Measurements from ENCODE around the gene AAK1.

Gene AAK1

GRCh38 chr2:69464575-69464974 lies 179.0 kb downstream of the AAK1 start:
- no peak for DNase-seq (ENCODE audit: low read depth, low spot score)
- Histone ChIP-seq H3K36me3 (ENCODE audit: insufficient read depth, insufficient read length, low read length) (peaks cover 14% of the 10 kb centered on the region), H3K9ac (ENCODE audit: insufficient read length, low read depth) (no peak overlapping the region)

GRCh38 chr2:69462780-69463179 lies 180.8 kb downstream of the AAK1 start:
- Histone ChIP-seq H3K4me3 (ENCODE audit: insufficient read length, low read depth) (no peak overlapping the region), H3K9ac (ENCODE audit: insufficient read length, low read depth) (no peak overlapping the region), H3K4me1 (ENCODE audit: insufficient read depth, insufficient read length) (no peaks in the 10 kb centered on the region), H3K9me3 (ENCODE audit: insufficient read depth, low read length) (no peaks in the 10 kb centered on the region), H3K27me3 (ENCODE audit: insufficient read depth, insufficient read length) (no peaks in the 10 kb centered on the region), H3K36me3 (ENCODE audit: insufficient read depth, insufficient read length, low read length) (peaks cover 14% of the 10 kb centered on the region)
- TF ChIP-seq ZNF274 (IDR thresholded peaks at IDR 0.05; ENCODE audit: low read depth, low read length) (no peak), SUZ12 (IDR thresholded peaks at IDR 0.05; ENCODE audit: extremely low read depth, insufficient read depth, insufficient read length) (no peak), YY1 (IDR thresholded peaks at IDR 0.05; ENCODE audit: insufficient read depth, insufficient read length) (no peak)
- no peak for DNase-seq (ENCODE audit: low read depth, low spot score)

More at GRCh38 chr2:69464575-69464974, 179.0 kb downstream of the AAK1 start:
- Histone ChIP-seq H3K27me3 (ENCODE audit: insufficient read depth, insufficient read length) (no peaks in the 10 kb centered on the region), H3K4me3 (ENCODE audit: insufficient read length, low read depth) (no peak overlapping the region), H3K9me3 (ENCODE audit: insufficient read depth, low read length) (no peaks in the 10 kb centered on the region), H3K4me1 (ENCODE audit: insufficient read depth, insufficient read length) (no peaks in the 10 kb centered on the region)
- no peak for TF ChIP-seq YY1 (IDR thresholded peaks at IDR 0.05; ENCODE audit: insufficient read depth, insufficient read length)
- no peak for TF ChIP-seq SUZ12 (IDR thresholded peaks at IDR 0.05; ENCODE audit: extremely low read depth, insufficient read depth, insufficient read length)
- no peak for TF ChIP-seq ZNF274 (IDR thresholded peaks at IDR 0.05; ENCODE audit: low read depth, low read length)

GRCh38 chr2:69461404-69461803 lies 182.1 kb downstream of the AAK1 start:
- no peak for TF ChIP-seq YY1 (IDR thresholded peaks at IDR 0.05; ENCODE audit: insufficient read depth, insufficient read length)
- no peak for TF ChIP-seq ZNF274 (IDR thresholded peaks at IDR 0.05; ENCODE audit: low read depth, low read length)
- TF ChIP-seq SUZ12 (IDR thresholded peaks at IDR 0.05; ENCODE audit: extremely low read depth, insufficient read depth, insufficient read length) = no peak
- Histone ChIP-seq H3K27me3 (ENCODE audit: insufficient read depth, insufficient read length) (no peaks in the 10 kb centered on the region), H3K9me3 (ENCODE audit: insufficient read depth, low read length) (no peaks in the 10 kb centered on the region), H3K9ac (ENCODE audit: insufficient read length, low read depth) (no peak overlapping the region), H3K4me3 (ENCODE audit: insufficient read length, low read depth) (no peak overlapping the region), H3K4me1 (ENCODE audit: insufficient read depth, insufficient read length) (no peaks in the 10 kb centered on the region), H3K36me3 (ENCODE audit: insufficient read depth, insufficient read length, low read length) (peaks cover 14% of the 10 kb centered on the region)
- no peak for DNase-seq (ENCODE audit: low read depth, low spot score)

GRCh38 chr2:69459936-69460335 lies 183.6 kb downstream of the AAK1 start:
- H3K36me3 ChIP-seq (ENCODE audit: insufficient read depth, insufficient read length, low read length) = peaks cover 5% of the 10 kb centered on the region
- H3K9me3 ChIP-seq (ENCODE audit: insufficient read depth, low read length) = no peaks in the 10 kb centered on the region
- DNase-seq (ENCODE audit: low read depth, low spot score) = no peak
- TF ChIP-seq ZNF274 (IDR thresholded peaks at IDR 0.05; ENCODE audit: low read depth, low read length) = no peak
- TF ChIP-seq SUZ12 (IDR thresholded peaks at IDR 0.05; ENCODE audit: extremely low read depth, insufficient read depth, insufficient read length) = no peak
- no peak for TF ChIP-seq YY1 (IDR thresholded peaks at IDR 0.05; ENCODE audit: insufficient read depth, insufficient read length)
- no peaks in the 10 kb centered on the region for H3K27me3 ChIP-seq (ENCODE audit: insufficient read depth, insufficient read length)
- no peak overlapping the region for H3K4me3 ChIP-seq (ENCODE audit: insufficient read length, low read depth)
- H3K9ac ChIP-seq (ENCODE audit: insufficient read length, low read depth) = no peak overlapping the region
- no peaks in the 10 kb centered on the region for H3K4me1 ChIP-seq (ENCODE audit: insufficient read depth, insufficient read length)

- Histone ChIP-seq H3K36me3 (ENCODE audit: insufficient read depth, insufficient read length, low read length) (no peaks in the 10 kb centered on the region), H3K9me3 (ENCODE audit: insufficient read depth, low read length) (no peaks in the 10 kb centered on the region), H3K4me1 (ENCODE audit: insufficient read depth, insufficient read length) (no peaks in the 10 kb centered on the region), H3K9ac (ENCODE audit: insufficient read length, low read depth) (no peak overlapping the region), H3K27me3 (ENCODE audit: insufficient read depth, insufficient read length) (no peaks in the 10 kb centered on the region), H3K4me3 (ENCODE audit: insufficient read length, low read depth) (no peak overlapping the region)
- TF ChIP-seq YY1 (IDR thresholded peaks at IDR 0.05; ENCODE audit: insufficient read depth, insufficient read length) = no peak
- no peak for TF ChIP-seq ZNF274 (IDR thresholded peaks at IDR 0.05; ENCODE audit: low read depth, low read length)
- no peak for TF ChIP-seq SUZ12 (IDR thresholded peaks at IDR 0.05; ENCODE audit: extremely low read depth, insufficient read depth, insufficient read length)
- no peak for DNase-seq (ENCODE audit: low read depth, low spot score)
Measured at GRCh38 chr2:69456950-69457445, 186.5 kb downstream of the AAK1 start.

- no peak overlapping the region for H3K9ac ChIP-seq (ENCODE audit: insufficient read length, low read depth)
- no peaks in the 10 kb centered on the region for H3K9me3 ChIP-seq (ENCODE audit: insufficient read depth, low read length)
- no peak for TF ChIP-seq YY1 (IDR thresholded peaks at IDR 0.05; ENCODE audit: insufficient read depth, insufficient read length)
- no peak for TF ChIP-seq ZNF274 (IDR thresholded peaks at IDR 0.05; ENCODE audit: low read depth, low read length)
- no peak for TF ChIP-seq SUZ12 (IDR thresholded peaks at IDR 0.05; ENCODE audit: extremely low read depth, insufficient read depth, insufficient read length)
- no peak for DNase-seq (ENCODE audit: low read depth, low spot score)
- no peaks in the 10 kb centered on the region for H3K36me3 ChIP-seq (ENCODE audit: insufficient read depth, insufficient read length, low read length)
- no peaks in the 10 kb centered on the region for H3K27me3 ChIP-seq (ENCODE audit: insufficient read depth, insufficient read length)
- H3K4me1 ChIP-seq (ENCODE audit: insufficient read depth, insufficient read length) = no peaks in the 10 kb centered on the region
- H3K4me3 ChIP-seq (ENCODE audit: insufficient read length, low read depth) = no peak overlapping the region
Measured at GRCh38 chr2:69456154-69456553, 187.4 kb downstream of the AAK1 start.

- no peak overlapping the region for H3K9ac ChIP-seq (ENCODE audit: insufficient read length, low read depth)
- DNase-seq (ENCODE audit: low read depth, low spot score) = no peak
- no peaks in the 10 kb centered on the region for H3K36me3 ChIP-seq (ENCODE audit: insufficient read depth, insufficient read length, low read length)
- H3K4me1 ChIP-seq (ENCODE audit: insufficient read depth, insufficient read length) = peaks cover 2% of the 10 kb centered on the region
- H3K27me3 ChIP-seq (ENCODE audit: insufficient read depth, insufficient read length) = no peaks in the 10 kb centered on the region
- H3K4me3 ChIP-seq (ENCODE audit: insufficient read length, low read depth) = no peak overlapping the region
- H3K9me3 ChIP-seq (ENCODE audit: insufficient read depth, low read length) = no peaks in the 10 kb centered on the region
- TF ChIP-seq SUZ12 (IDR thresholded peaks at IDR 0.05; ENCODE audit: extremely low read depth, insufficient read depth, insufficient read length) (no peak), ZNF274 (IDR thresholded peaks at IDR 0.05; ENCODE audit: low read depth, low read length) (no peak), YY1 (IDR thresholded peaks at IDR 0.05; ENCODE audit: insufficient read depth, insufficient read length) (no peak)
Measured at GRCh38 chr2:69454976-69455375, 188.6 kb downstream of the AAK1 start.

Measured in NT2/D1 (cell line).